ENCODE data around the gene AGTRAP. TPM values are rescaled to one million over a fixed set of nuclear protein-coding genes. Genes with fewer than 3 reads are reported as not detected.

AGTRAP gene
- total RNA-seq, 1 experiment from 2014 or later: 23.6 TPM

- POLR2A ChIA-PET (ENCODE audit: low non-redundant PET): no interaction called here
These were observed 15.4 kb upstream of the AGTRAP start for GRCh38 chr1:11720525-11720924.

GRCh38 chr1:11721311-11721710 lies 14.6 kb upstream of the AGTRAP start:
- no peak for TF ChIP-seq CTCF (conservative IDR thresholded peaks at IDR 0.05; ENCODE audit: low read depth, low read length)
- no peak for TF ChIP-seq EZH2 (IDR thresholded peaks at IDR 0.05; ENCODE audit: borderline replicate concordance, low read depth, low read length, poor library complexity, severe bottlenecking)
- H3K4me3 ChIP-seq (ENCODE audit: low read depth, low read length, poor library complexity, severe bottlenecking): no peak overlapping the region
- DNase-seq (ENCODE audit: low spot score): no peak
- intact Hi-C loops (cut with micrococcal nuclease; ENCODE audit: unreplicated experiment): no loop called here
- no TSS peak for BruUV-seq (replicated peaks)
- H3K36me3 ChIP-seq (ENCODE audit: insufficient read depth, low read length, poor library complexity, severe bottlenecking): no peaks in the 10 kb centered on the region
- no peaks in the 10 kb centered on the region for H3K9me3 ChIP-seq (ENCODE audit: low read depth, low read length, poor library complexity, severe bottlenecking)
- no peaks in the 10 kb centered on the region for H3K27me3 ChIP-seq (replicated peaks; ENCODE audit: insufficient read depth, low read depth, low read length, poor library complexity)
- no peak overlapping the region for H3K27ac ChIP-seq (ENCODE audit: low read depth, low read length, poor library complexity, severe bottlenecking)
- CTCF ChIA-PET: interaction anchor here (0.7 kb wide), 1 partner anchor 14 kb away, joined by 4 read pairs; the partner anchor contains the start of gene AGTRAP
- no peaks in the 10 kb centered on the region for H3K4me1 ChIP-seq (ENCODE audit: insufficient read depth, low read length, poor library complexity, severe bottlenecking)
- POLR2A ChIA-PET (ENCODE audit: low non-redundant PET): no interaction called here

More at GRCh38 chr1:11720525-11720924, 15.4 kb upstream of the AGTRAP start:
- CTCF ChIA-PET: interaction anchor here (0.7 to 1.7 kb wide), 2 partner anchors 56 to 949 kb away, joined by 4 to 13 read pairs; partner anchors contain the start of gene FBXO6
- no peaks in the 10 kb centered on the region for H3K4me1 ChIP-seq (ENCODE audit: insufficient read depth, low read length, poor library complexity, severe bottlenecking)
- TF ChIP-seq EZH2 (IDR thresholded peaks at IDR 0.05; ENCODE audit: borderline replicate concordance, low read depth, low read length, poor library complexity, severe bottlenecking) (no peak), CTCF (conservative IDR thresholded peaks at IDR 0.05; ENCODE audit: low read depth, low read length) (no peak)
- no peaks in the 10 kb centered on the region for H3K27me3 ChIP-seq (replicated peaks; ENCODE audit: insufficient read depth, low read depth, low read length, poor library complexity)
- H3K27ac ChIP-seq (ENCODE audit: low read depth, low read length, poor library complexity, severe bottlenecking): no peak overlapping the region
- intact Hi-C loops (cut with micrococcal nuclease; ENCODE audit: unreplicated experiment): no loop called here
- no peaks in the 10 kb centered on the region for H3K9me3 ChIP-seq (ENCODE audit: low read depth, low read length, poor library complexity, severe bottlenecking)
- H3K36me3 ChIP-seq (ENCODE audit: insufficient read depth, low read length, poor library complexity, severe bottlenecking): no peaks in the 10 kb centered on the region
- BruUV-seq (replicated peaks): no TSS peak
- no peak for DNase-seq (ENCODE audit: low spot score)
- no peak overlapping the region for H3K4me3 ChIP-seq (ENCODE audit: low read depth, low read length, poor library complexity, severe bottlenecking)

GRCh38 chr1:11722538-11722937 lies 13.4 kb upstream of the AGTRAP start:
- TF ChIP-seq CTCF (conservative IDR thresholded peaks at IDR 0.05; ENCODE audit: low read depth, low read length) (no peak), EZH2 (IDR thresholded peaks at IDR 0.05; ENCODE audit: borderline replicate concordance, low read depth, low read length, poor library complexity, severe bottlenecking) (no peak)
- intact Hi-C loops (cut with micrococcal nuclease; ENCODE audit: unreplicated experiment): no loop called here
- Histone ChIP-seq H3K4me1 (ENCODE audit: insufficient read depth, low read length, poor library complexity, severe bottlenecking) (no peaks in the 10 kb centered on the region), H3K27me3 (replicated peaks; ENCODE audit: insufficient read depth, low read depth, low read length, poor library complexity) (no peaks in the 10 kb centered on the region), H3K27ac (ENCODE audit: low read depth, low read length, poor library complexity, severe bottlenecking) (no peak overlapping the region), H3K4me3 (ENCODE audit: low read depth, low read length, poor library complexity, severe bottlenecking) (no peak overlapping the region), H3K36me3 (ENCODE audit: insufficient read depth, low read length, poor library complexity, severe bottlenecking) (no peaks in the 10 kb centered on the region), H3K9me3 (ENCODE audit: low read depth, low read length, poor library complexity, severe bottlenecking) (no peaks in the 10 kb centered on the region)
- ChIA-PET CTCF (interaction anchor here (0.6 kb wide), 1 partner anchor 15 kb away, joined by 3 read pairs; no protein-coding TSS in a partner anchor), POLR2A (ENCODE audit: low non-redundant PET) (no interaction called here)
- no TSS peak for BruUV-seq (replicated peaks)
- no peak for DNase-seq (ENCODE audit: low spot score)
